ENCODE results near the gene TMEM273.

TMEM273 gene

GRCh38 chr10:49129376-49129775 is 58.8 kb downstream of the TMEM273 start:
- Mint-ChIP-seq H3K27me3 (ENCODE audit: low read depth) (peaks cover 1% of the 10 kb centered on the region), H3K4me3 (no peak overlapping the region), H3K4me1 (peaks cover 47% of the 10 kb centered on the region), H3K36me3 (ENCODE audit: low read depth) (no peaks in the 10 kb centered on the region), H3K9me3 (peaks cover 7% of the 10 kb centered on the region), H3K27ac (no peak overlapping the region)
- no peak for TF ChIP-seq CTCF (IDR thresholded peaks at IDR 0.05; ENCODE audit: unreplicated experiment in 3 of 3)

GRCh38 chr10:49128854-49129253 is 59.3 kb downstream of the TMEM273 start:
- no peak for TF ChIP-seq CTCF (IDR thresholded peaks at IDR 0.05; ENCODE audit: unreplicated experiment in 3 of 3)
- H3K4me1 Mint-ChIP-seq, result peaks cover 44% of the 10 kb centered on the region
- H3K9me3 Mint-ChIP-seq, result peaks cover 7% of the 10 kb centered on the region
- H3K27me3 Mint-ChIP-seq (ENCODE audit: low read depth), result no peaks in the 10 kb centered on the region
- no peak overlapping the region for H3K4me3 Mint-ChIP-seq
- no peak overlapping the region for H3K27ac Mint-ChIP-seq
- H3K36me3 Mint-ChIP-seq (ENCODE audit: low read depth), result no peaks in the 10 kb centered on the region

GRCh38 chr10:49123981-49124950 is 63.9 kb downstream of the TMEM273 start:
- Mint-ChIP-seq H3K27ac (peak overlapping the region; percentile 10 to 75 (median 50)), H3K4me1 (peaks cover 31% of the 10 kb centered on the region), H3K27me3 (ENCODE audit: low read depth) (peaks cover 4% of the 10 kb centered on the region), H3K9me3 (peaks cover 12% of the 10 kb centered on the region), H3K4me3 (peak overlapping the region in 1 of 3 experiments; percentile 9), H3K36me3 (ENCODE audit: low read depth) (no peaks in the 10 kb centered on the region)
- no peak for TF ChIP-seq CTCF (IDR thresholded peaks at IDR 0.05; ENCODE audit: unreplicated experiment in 3 of 3)

- peaks cover 6% of the 10 kb centered on the region for H3K9me3 Mint-ChIP-seq
- no peak overlapping the region for H3K4me3 Mint-ChIP-seq
- H3K36me3 Mint-ChIP-seq (ENCODE audit: low read depth), result no peaks in the 10 kb centered on the region
- H3K4me1 Mint-ChIP-seq, result peaks cover 38% of the 10 kb centered on the region
- H3K27ac Mint-ChIP-seq, result no peak overlapping the region
- no peak for TF ChIP-seq CTCF (IDR thresholded peaks at IDR 0.05; ENCODE audit: unreplicated experiment in 3 of 3)
- peaks cover 4% of the 10 kb centered on the region for H3K27me3 Mint-ChIP-seq (ENCODE audit: low read depth)
These were observed 67.3 kb downstream of the TMEM273 start for GRCh38 chr10:49120911-49121310.

- H3K27me3 Mint-ChIP-seq (ENCODE audit: low read depth), result peaks cover 6% of the 10 kb centered on the region
- H3K27ac Mint-ChIP-seq, result peak overlapping the region in 2 of 3 experiments; percentile 9 to 14
- H3K9me3 Mint-ChIP-seq, result peaks cover 6% of the 10 kb centered on the region
- TF ChIP-seq CTCF (IDR thresholded peaks at IDR 0.05; ENCODE audit: unreplicated experiment in 3 of 3), result no peak
- H3K4me1 Mint-ChIP-seq, result peaks cover 40% of the 10 kb centered on the region
- H3K4me3 Mint-ChIP-seq, result no peak overlapping the region
- no peaks in the 10 kb centered on the region for H3K36me3 Mint-ChIP-seq (ENCODE audit: low read depth)
These were observed 68.4 kb downstream of the TMEM273 start for GRCh38 chr10:49119746-49120145.

Measured in nephron (organoid).